ENCODE results near the gene CCL16. TPM values are rescaled to one million over a fixed set of nuclear protein-coding genes. Genes with fewer than 3 reads are reported as not detected.

CCL16 gene
- total and polyA plus RNA-seq, 5 donors from 2014 or later, result not detected

DNA sequence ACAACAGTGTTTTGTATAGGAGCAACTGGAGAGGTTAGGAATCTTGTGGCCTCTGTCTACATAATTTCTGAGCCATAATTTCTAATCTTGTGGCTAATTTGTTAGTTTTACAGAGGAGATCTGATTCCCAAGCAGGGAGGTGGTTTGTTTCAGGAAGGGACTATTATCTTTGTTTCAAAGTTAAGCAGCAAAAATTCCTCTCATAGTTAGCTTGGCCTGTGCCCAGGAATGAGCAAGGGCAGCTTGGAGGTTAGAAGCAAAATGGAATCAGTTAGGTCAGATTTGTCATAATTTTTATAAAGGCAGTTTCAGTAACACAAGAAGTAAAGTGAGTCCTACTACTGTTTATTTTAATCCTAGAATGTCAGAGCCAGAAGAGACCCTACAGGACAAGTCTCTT lies 48.7 kb downstream of the CCL16 start:
- H3K36me3 ChIP-seq (ENCODE audit: control insufficient read depth, insufficient read depth, low read length), result no peaks in the 10 kb centered on the region
- ATAC-seq (ENCODE audit: low read depth in 2 of 2), result no peak
- H3K9me3 ChIP-seq (ENCODE audit: control insufficient read depth in 2 of 2, low read length in 2 of 2), result no peaks in the 10 kb centered on the region
- Mint-ChIP-seq H3K9me3 (no peaks in the 10 kb centered on the region), H3K4me1 (peaks cover 0 to 21% (median 10%) of the 10 kb centered on the region in 4 donors), H3K27ac (no peak overlapping the region), H3K36me3 (no peaks in the 10 kb centered on the region), H3K4me3 (no peak overlapping the region), H3K27me3 (peaks cover 13% of the 10 kb centered on the region)
- H3K4me1 ChIP-seq (ENCODE audit: control insufficient read depth, insufficient read depth, low read length, poor library complexity, severe bottlenecking), result peaks cover 8% of the 10 kb centered on the region
- H3K4me3 ChIP-seq (ENCODE audit: low read depth, low read length), result no peak overlapping the region
- no peaks in the 10 kb centered on the region for H3K27me3 ChIP-seq (ENCODE audit: control insufficient read depth, insufficient read depth, low read length)
- no peak overlapping the region for H3K27ac ChIP-seq (ENCODE audit: insufficient read depth, low read length, poor library complexity, severe bottlenecking)
- DNase-seq, result no peak

DNA sequence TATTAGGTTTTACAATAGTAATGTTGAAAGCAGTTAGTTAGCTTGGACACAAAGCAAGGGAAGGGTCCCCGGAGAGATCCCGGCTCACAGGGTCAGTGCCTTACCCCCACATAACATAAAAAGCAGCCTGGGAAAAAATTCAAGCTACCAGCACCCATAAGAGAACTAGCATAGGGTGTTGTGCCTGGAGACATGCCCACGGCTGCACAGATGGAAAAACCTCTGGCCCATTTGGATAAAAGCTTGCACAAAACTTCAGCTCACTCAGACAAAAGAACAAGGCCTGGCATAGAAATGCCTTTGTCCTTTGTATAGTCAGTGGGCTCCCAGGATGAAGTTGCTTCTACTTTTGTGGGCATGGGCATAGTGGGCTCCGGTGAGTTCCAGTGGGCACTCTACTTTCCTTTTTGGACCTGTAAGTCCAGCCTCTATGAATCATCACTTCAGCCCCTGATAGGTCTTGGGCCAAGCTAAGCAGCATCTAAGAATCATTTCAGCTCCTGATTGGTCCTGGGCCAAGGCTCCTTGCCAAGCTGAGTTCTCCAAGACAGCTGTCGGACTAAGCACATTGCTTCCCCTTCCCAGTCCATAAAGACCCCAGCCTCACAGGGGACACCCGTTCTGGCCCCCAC lies 49.4 kb downstream of the CCL16 start:
- peaks cover 0 to 21% (median 10%) of the 10 kb centered on the region in 4 donors for H3K4me1 Mint-ChIP-seq
- H3K36me3 Mint-ChIP-seq, result no peaks in the 10 kb centered on the region
- H3K9me3 ChIP-seq (ENCODE audit: control insufficient read depth in 2 of 2, low read length in 2 of 2), result no peaks in the 10 kb centered on the region
- H3K4me1 ChIP-seq (ENCODE audit: control insufficient read depth, insufficient read depth, low read length, poor library complexity, severe bottlenecking), result peaks cover 8% of the 10 kb centered on the region
- H3K27ac Mint-ChIP-seq, result no peak overlapping the region
- no peak overlapping the region for H3K27ac ChIP-seq (ENCODE audit: insufficient read depth, low read length, poor library complexity, severe bottlenecking)
- H3K27me3 ChIP-seq (ENCODE audit: control insufficient read depth, insufficient read depth, low read length), result no peaks in the 10 kb centered on the region
- H3K9me3 Mint-ChIP-seq, result no peaks in the 10 kb centered on the region
- H3K4me3 ChIP-seq (ENCODE audit: low read depth, low read length), result no peak overlapping the region
- peaks cover 11% of the 10 kb centered on the region for H3K27me3 Mint-ChIP-seq
- ATAC-seq (ENCODE audit: low read depth in 2 of 2) (no peak), DNase-seq (no peak)
- H3K4me3 Mint-ChIP-seq, result no peak overlapping the region
- H3K36me3 ChIP-seq (ENCODE audit: control insufficient read depth, insufficient read depth, low read length), result no peaks in the 10 kb centered on the region

DNA sequence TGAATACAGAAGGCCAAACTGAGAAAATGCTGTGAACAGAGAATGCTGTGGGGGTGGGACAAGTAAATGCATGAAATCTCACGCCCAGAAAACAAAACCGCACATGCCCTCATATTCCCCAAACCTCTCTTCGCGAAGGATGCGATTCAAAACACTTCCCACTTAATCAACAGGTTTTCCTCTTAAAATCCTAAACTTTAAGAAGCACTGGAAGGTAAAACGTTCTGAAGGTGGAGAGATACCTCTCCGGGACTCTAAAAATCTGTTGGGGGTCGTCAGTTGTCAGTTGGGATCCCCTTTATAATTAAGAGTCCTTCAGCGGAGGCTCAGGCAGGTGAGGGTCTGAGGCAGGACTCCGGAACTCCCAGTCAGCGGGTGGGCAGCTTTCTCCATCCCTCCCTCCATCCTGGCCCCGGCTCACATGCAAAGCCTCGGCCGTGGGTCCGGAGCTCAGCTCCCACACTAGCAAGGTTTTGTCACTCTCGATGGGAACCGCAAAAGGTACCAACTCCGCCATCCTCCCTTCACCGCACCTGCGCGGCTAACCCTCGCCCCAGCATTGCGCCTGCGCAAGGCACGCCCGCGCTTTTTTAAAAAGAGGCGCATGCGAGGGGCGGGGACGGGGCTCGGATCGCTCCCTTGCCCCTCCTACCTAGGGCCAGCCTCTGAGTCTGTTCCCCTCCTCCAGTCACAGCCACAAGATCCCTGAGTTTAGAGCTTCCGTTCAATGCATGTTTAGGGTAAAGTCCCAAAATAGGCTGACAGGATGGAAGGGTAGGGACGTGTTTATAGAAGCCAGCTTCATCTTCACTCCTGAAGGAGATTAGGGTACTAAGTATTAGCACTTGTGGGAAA lies 50.9 kb downstream of the CCL16 start, which contains the start of gene RDM1:
RDM1 (minus strand) TSS at position 563 of the 855 bp plus-strand sequence; CDS start at position 517, 46 bp downstream.
- no peaks in the 10 kb centered on the region for H3K36me3 Mint-ChIP-seq
- H3K27ac ChIP-seq (ENCODE audit: insufficient read depth, low read length, poor library complexity, severe bottlenecking), result no peak within 1 kb of the TSS
- peak; percentile 33 to 90 (median 66) for DNase-seq
- H3K27me3 ChIP-seq (ENCODE audit: control insufficient read depth, insufficient read depth, low read length), result no peaks in the 10 kb centered on the region
- peak; percentile 67 to 85 for ATAC-seq (ENCODE audit: low read depth in 2 of 2)
- peaks cover 11% of the 10 kb centered on the region for H3K27me3 Mint-ChIP-seq
- peak within 1 kb of the TSS; percentile 75 for H3K4me3 ChIP-seq (ENCODE audit: low read depth, low read length)
- H3K9me3 ChIP-seq (ENCODE audit: control insufficient read depth in 2 of 2, low read length in 2 of 2), result no peaks in the 10 kb centered on the region
- peaks cover 0 to 21% (median 10%) of the 10 kb centered on the region in 4 donors for H3K4me1 Mint-ChIP-seq
- peaks cover 8% of the 10 kb centered on the region for H3K4me1 ChIP-seq (ENCODE audit: control insufficient read depth, insufficient read depth, low read length, poor library complexity, severe bottlenecking)
- no peaks in the 10 kb centered on the region for H3K36me3 ChIP-seq (ENCODE audit: control insufficient read depth, insufficient read depth, low read length)
- peak within 1 kb of the TSS in 2 of 3 donors; percentile 18 to 69 for H3K27ac Mint-ChIP-seq
- no peaks in the 10 kb centered on the region for H3K9me3 Mint-ChIP-seq
- H3K4me3 Mint-ChIP-seq, result peak within 1 kb of the TSS; percentile 64 to 90 (median 75)

DNA sequence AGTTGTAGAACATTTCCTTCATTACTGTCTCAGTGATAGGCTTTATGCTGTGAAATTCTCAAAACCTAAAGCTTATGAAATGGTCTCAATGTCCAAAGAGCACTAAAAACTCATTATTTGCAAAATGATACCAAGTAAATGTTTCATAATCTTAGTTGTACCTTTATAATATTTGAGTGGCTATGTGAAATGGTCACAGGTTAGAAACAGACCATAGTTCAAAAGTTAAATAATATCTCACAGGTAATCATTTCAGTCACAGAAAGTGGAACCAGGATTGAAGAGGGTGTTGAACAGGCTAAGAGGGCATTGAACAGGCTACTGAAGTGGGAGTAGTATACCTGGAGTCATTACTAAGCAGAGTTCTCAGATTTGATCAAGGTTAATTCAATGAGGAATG lies 53.6 kb downstream of the CCL16 start:
- Histone ChIP-seq H3K4me1 (ENCODE audit: control insufficient read depth, insufficient read depth, low read length, poor library complexity, severe bottlenecking) (peaks cover 8% of the 10 kb centered on the region), H3K9me3 (ENCODE audit: control insufficient read depth in 2 of 2, low read length in 2 of 2) (no peaks in the 10 kb centered on the region), H3K27ac (ENCODE audit: insufficient read depth, low read length, poor library complexity, severe bottlenecking) (no peak overlapping the region), H3K27me3 (ENCODE audit: control insufficient read depth, insufficient read depth, low read length) (no peaks in the 10 kb centered on the region), H3K4me3 (ENCODE audit: low read depth, low read length) (no peak overlapping the region), H3K36me3 (ENCODE audit: control insufficient read depth, insufficient read depth, low read length) (no peaks in the 10 kb centered on the region)
- Mint-ChIP-seq H3K4me3 (no peak overlapping the region), H3K27ac (no peak overlapping the region), H3K4me1 (peaks cover 0 to 21% (median 12%) of the 10 kb centered on the region in 4 donors), H3K27me3 (peaks cover 5% of the 10 kb centered on the region), H3K9me3 (no peaks in the 10 kb centered on the region), H3K36me3 (no peaks in the 10 kb centered on the region)
- DNase-seq (no peak), ATAC-seq (ENCODE audit: low read depth in 2 of 2) (no peak)

Other genes with a start within 250 kb of the CCL16 start
- gene RASL10B, start 249.9 kb downstream of the CCL16 start, total RNA-seq, result not detected
- gene RASL10B, start 249.9 kb downstream of the CCL16 start, polyA plus RNA-seq, result under 1 TPM in 1 of 4 donors, not detected in 3; 0.14 TPM
- not detected for gene GAS2L2, start 228.3 kb downstream of the CCL16 start, total RNA-seq
- not detected for gene GAS2L2, start 228.3 kb downstream of the CCL16 start, polyA plus RNA-seq
- not detected for gene C17orf50, start 220.6 kb downstream of the CCL16 start, total RNA-seq
- not detected for gene C17orf50, start 220.6 kb downstream of the CCL16 start, polyA plus RNA-seq
- gene MMP28, start 185.9 kb downstream of the CCL16 start, total RNA-seq, result not detected
- 1 to 10 TPM in 2 of 4 donors, under 1 TPM in 1, not detected in 1; 0.80 to 4.3 (median 2.7) TPM for gene MMP28, start 185.9 kb downstream of the CCL16 start, polyA plus RNA-seq
- 186 TPM for gene TAF15, start 172.0 kb downstream of the CCL16 start, total RNA-seq
- 10 to 100 TPM in 3 of 4 donors, 1 to 10 TPM in 1; 8.8 to 19.8 (median 15.0) TPM for gene TAF15, start 172.0 kb downstream of the CCL16 start, polyA plus RNA-seq
- gene HEATR9, start 112.6 kb downstream of the CCL16 start, total RNA-seq, result not detected
- not detected for gene HEATR9, start 112.6 kb downstream of the CCL16 start, polyA plus RNA-seq
- gene CCL5, start 101.1 kb downstream of the CCL16 start, total RNA-seq, result 25.8 TPM
- 10 to 100 TPM in 1 of 4 donors, 1 to 10 TPM in 3; 4.7 to 12.4 (median 5.4) TPM for gene CCL5, start 101.1 kb downstream of the CCL16 start, polyA plus RNA-seq
- not detected for gene RDM1, start 50.7 kb downstream of the CCL16 start, total RNA-seq
- gene RDM1, start 50.7 kb downstream of the CCL16 start, polyA plus RNA-seq, result under 1 TPM in 2 of 4 donors, not detected in 2; 0.38 to 0.81 TPM
- not detected for gene LYZL6, start 37.8 kb downstream of the CCL16 start, total RNA-seq
- gene LYZL6, start 37.8 kb downstream of the CCL16 start, polyA plus RNA-seq, result not detected
- gene CCL14, start 5.2 kb upstream of the CCL16 start, total RNA-seq, result not detected
- gene CCL14, start 5.2 kb upstream of the CCL16 start, polyA plus RNA-seq, result not detected
- gene CCL15, start 20.1 kb upstream of the CCL16 start, total RNA-seq, result not detected
- not detected for gene CCL15, start 20.1 kb upstream of the CCL16 start, polyA plus RNA-seq
- gene CCL23, start 36.5 kb upstream of the CCL16 start, total RNA-seq, result not detected
- gene CCL23, start 36.5 kb upstream of the CCL16 start, polyA plus RNA-seq, result not detected
- gene CCL18, start 82.8 kb upstream of the CCL16 start, total RNA-seq, result not detected
- gene CCL18, start 82.8 kb upstream of the CCL16 start, polyA plus RNA-seq, result not detected
- gene CCL3, start 108.6 kb upstream of the CCL16 start, total RNA-seq, result not detected
- under 1 TPM in 1 of 4 donors, not detected in 3; 0.45 TPM for gene CCL3, start 108.6 kb upstream of the CCL16 start, polyA plus RNA-seq
- gene CCL4, start 122.3 kb upstream of the CCL16 start, total RNA-seq, result 0.59 TPM
- gene CCL4, start 122.3 kb upstream of the CCL16 start, polyA plus RNA-seq, result 1 to 10 TPM in 1 of 4 donors, under 1 TPM in 1, not detected in 2; 0.49 to 1.2 TPM
- 8.5 TPM for gene TBC1D3B, start 195.1 kb upstream of the CCL16 start, total RNA-seq
- not detected for gene TBC1D3B, start 195.1 kb upstream of the CCL16 start, polyA plus RNA-seq
- not detected for gene CCL3L1, start 215.3 kb upstream of the CCL16 start, total RNA-seq
- not detected for gene CCL3L1, start 215.3 kb upstream of the CCL16 start, polyA plus RNA-seq
- gene CCL4L2, start 229.6 kb upstream of the CCL16 start, total RNA-seq, result not detected
- under 1 TPM in 1 of 4 donors, not detected in 3; 0.38 TPM for gene CCL4L2, start 229.6 kb upstream of the CCL16 start, polyA plus RNA-seq

All from CD4-positive, CD25-positive, alpha-beta regulatory T cell (primary cell).